GM18867 (cell line): ENCODE data around the gene CCR2.
"Not testable (repeated sequence)": the region's sequence is repeated elsewhere in the genome, so short reads cannot be mapped to it uniquely, and the experiment has no call there.

ENCODE experiments used
- ATAC-seq: cut with Tn5 transposase; IDR thresholded peaks from one replicate; pipeline ENCODE4 v1.9.1; 2021; ENCODE audit warnings: mild to moderate bottlenecking, moderate library complexity; ENCODE audit not compliant: unreplicated experiment

The CCR2 gene

DNA sequence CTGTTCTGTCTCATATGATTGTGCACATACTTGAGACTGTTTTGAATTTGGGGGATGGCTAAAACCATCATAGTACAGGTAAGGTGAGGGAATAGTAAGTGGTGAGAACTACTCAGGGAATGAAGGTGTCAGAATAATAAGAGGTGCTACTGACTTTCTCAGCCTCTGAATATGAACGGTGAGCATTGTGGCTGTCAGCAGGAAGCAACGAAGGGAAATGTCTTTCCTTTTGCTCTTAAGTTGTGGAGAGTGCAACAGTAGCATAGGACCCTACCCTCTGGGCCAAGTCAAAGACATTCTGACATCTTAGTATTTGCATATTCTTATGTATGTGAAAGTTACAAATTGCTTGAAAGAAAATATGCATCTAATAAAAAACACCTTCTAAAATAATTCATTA, 21.9 kb downstream of the CCR2 start:
- no peak for ATAC-seq

DNA sequence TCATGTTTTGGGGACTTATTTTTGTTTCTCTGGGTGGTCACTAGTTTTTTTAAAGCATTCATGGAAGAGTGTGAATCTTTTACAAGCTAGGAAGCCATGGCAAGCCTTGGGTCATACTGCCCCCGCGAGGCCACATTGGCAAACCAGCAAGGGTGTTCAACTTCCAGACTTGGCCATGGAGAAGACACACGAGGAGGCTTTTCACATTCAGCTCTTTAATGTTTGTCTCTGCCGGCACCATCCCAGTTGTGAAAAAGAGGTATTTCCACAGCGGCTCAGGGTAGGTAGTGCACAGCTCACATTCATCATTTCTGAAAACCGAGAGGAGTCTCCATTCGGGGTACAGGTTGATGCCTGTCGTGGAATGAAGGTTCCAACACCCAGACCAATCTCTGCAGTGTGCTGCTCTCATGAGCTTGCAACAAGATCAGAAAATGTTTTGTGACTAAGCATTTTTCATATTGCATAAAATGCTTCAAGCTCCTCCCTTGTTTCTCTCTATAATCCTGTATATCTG, 24.6 kb downstream of the CCR2 start:
- ATAC-seq, result no peak

DNA sequence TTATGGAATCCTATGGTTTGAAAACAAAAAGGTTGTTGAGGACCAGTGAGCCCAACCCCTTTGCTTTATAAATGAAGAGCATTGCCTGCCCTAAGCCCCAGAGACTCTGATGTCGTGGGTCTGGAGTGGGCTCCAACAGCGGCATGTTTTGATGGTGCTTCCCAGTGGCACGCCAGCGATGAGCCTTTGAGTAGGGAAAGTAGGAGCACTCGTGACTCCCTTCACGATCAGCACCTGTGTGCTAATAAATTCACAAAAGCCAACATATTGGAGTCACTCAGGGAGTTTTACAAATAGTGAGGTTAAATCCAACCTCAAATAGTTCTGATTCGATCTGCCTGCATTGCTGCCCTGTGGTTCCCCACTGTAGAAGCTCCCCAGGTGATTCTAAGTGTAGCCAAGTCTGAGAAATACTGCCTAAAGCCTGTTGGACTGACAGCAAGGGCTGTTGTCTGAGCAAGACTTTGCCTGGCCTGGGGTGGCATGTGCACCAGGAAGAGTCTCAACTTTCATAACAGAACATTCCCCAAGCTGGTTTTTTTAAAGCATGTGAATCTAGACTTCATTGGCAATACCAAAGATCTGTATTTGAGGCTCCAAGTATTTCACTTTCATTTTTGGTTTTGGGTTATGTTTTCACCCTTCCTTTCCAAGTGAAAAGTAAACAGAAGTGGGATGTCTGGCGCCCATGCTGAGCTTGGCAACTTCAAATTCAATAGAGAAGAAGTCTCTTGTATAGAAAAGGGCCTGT, 26.7 kb downstream of the CCR2 start:
- ATAC-seq, result no peak

DNA sequence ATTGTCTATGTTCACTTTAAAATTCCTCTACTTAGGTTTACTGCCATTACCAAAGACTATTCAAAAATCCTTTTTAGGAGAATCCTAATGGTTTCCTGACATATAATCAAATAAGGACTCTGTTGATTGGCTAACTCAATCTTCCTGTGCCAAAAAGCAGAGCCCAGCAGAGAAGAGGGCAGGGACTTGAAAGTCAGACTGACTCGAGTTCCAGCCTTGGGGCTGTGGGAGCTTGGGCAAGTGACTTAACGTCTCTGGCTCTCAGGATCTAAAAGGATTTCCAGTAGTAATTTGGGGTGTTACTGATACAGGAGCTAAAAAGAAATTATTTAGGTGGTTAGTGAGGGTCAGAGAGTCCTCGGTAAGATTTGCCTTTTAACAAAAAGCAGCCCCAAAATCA, 27.7 kb downstream of the CCR2 start:
- no peak for ATAC-seq

DNA sequence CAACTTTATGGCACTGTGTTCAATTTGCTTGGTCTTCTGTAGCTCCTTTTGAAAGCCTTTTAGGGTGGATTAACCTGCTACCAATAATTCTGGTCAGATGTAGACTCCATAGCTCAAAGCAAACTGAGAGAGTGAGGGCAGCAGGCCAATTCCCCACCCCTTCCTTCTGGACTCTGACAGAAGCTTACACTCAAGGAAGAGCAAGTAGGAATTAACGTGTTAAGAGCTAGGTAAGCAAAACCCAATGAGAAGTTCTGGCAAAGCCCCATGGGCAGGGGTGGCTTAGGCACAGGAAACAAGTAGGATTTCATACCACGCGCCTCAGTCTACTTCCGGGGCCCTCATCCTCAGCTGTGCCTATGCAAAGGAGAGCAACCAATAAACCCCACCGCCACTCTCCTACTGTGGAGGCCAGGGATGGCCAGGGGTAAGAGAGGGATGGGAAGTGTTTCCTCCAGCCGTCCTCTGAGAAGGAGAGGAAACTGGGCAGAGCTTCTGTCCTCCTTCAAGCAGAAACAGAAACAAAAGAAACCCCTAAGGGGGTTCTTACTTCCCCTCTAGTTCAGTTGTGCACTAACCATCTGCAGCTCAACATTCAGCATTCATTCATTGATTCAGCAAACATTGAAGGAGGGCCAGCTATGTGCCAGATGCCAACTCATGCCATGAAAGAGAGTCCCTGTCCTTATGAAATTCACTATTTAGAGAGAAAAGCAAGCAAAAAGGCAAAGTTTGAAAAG, 29.5 kb downstream of the CCR2 start:
- no peak for ATAC-seq

DNA sequence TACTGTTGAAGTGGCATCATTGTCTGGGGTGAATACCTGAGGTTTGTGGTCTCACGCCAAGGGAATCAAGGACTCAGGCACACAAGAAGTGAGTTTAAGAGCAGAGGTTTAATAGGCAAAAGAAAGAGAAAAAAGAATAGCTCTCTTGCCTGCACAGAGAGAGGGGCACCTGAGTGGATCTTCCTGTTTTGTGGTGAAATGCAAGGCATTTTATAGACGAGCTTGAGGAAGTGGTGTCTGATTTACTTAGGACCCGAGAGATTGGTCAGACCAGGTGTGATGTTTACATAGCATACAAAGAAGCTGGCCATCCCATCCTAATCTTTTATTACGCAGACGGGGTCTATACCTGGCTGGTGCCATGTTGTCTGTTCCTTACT, 30.0 kb downstream of the CCR2 start:
- ATAC-seq, result no peak

DNA sequence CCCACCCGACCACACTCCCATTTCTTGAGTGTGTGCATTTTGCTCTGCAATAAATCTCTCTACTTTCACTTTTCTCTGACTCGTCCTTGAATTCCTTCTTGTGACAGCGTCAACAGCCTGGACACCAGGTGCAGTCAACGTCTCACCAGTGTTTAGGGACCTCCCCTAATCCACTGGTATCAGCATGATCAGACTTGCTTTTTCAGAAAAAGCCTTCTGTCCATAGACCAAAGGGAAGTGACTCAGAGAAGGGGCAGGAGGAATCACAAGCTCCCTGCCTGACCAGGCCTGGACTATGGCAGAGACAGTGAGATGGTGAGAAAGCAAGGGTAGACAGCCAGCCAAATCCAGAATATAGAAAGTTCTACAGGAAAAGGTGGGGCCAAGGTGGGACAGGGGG, 32.3 kb downstream of the CCR2 start:
- no peak for ATAC-seq

DNA sequence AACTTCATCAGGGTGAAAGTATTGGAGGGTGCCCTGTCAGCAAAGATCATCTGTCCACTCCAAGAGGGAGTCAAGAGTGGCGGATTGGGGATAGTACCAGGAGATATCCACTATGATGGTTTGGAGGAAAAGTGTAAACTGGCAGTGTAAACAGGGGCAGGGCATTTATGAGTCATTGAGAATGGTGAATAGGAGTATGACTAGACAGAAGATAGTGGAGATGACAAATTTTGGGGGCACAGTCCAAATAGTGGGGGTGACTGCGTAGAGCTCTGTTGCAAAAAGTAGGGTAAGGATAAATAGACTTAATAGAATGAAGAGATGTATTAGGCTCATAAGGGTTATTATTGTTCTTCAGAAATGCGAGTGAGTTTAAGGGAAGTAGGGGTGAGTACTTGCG, 34.9 kb downstream of the CCR2 start:
- ATAC-seq, result not testable (repeated sequence)

DNA sequence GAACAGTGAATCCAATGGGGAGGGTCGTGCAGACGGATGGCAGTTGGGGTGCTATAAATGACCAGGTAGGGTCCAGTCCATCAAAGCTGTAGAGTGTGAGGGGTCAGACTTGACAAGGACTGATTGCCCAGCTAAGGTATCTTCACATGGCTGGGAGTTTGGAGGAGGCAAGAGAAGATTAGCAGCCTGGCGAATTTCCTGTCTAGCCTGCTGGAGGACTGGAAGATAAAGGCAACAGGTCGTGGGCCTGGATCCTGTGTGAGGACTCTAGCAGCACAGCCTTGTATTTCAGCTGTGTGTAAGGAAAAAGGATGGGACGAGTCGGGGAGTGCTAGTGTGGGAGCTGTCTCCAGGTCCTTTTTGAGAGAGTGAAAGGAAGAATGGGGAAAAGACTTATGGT, 35.4 kb downstream of the CCR2 start:
- no peak for ATAC-seq

DNA sequence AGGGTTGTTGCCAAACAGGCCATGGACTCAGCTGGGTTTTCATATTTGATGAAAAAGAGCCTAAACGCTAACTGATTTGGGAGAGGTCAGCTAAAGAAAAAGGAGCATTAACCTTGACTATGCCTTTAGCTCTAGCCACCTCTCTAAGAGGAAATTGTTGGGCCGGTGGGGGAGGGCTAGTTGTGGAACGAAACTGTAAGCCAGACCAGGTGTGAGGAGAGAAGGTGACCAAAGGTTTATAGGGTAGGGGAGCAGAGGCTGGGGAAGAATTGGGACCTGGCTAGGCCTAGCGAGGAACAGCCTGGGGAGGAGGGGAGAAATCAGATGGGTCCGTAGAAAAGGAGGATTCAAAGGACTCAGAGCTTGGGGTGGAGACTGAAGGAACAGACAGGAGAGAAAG, 37.6 kb downstream of the CCR2 start:
- ATAC-seq, result not testable (repeated sequence)

DNA sequence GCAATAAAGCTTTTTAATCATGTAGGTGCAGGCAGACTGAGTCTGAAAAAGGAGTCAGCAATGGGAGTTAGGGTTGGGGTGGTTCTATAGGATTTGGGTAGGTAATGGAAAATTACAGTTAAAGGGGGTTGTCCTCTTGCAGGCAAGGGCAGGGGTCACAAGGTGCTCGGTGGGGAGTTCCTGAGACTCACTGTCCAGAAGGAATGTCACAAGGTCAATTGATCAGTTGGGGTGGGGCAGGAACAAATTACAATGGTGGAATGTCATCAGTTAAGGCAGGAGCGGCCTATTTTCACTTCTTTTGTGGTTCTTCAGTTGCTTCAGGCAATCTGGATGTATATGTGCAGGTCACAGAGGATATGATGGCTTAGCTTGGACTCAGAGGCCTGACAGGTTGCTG, 39.1 kb downstream of the CCR2 start:
- no peak for ATAC-seq

DNA sequence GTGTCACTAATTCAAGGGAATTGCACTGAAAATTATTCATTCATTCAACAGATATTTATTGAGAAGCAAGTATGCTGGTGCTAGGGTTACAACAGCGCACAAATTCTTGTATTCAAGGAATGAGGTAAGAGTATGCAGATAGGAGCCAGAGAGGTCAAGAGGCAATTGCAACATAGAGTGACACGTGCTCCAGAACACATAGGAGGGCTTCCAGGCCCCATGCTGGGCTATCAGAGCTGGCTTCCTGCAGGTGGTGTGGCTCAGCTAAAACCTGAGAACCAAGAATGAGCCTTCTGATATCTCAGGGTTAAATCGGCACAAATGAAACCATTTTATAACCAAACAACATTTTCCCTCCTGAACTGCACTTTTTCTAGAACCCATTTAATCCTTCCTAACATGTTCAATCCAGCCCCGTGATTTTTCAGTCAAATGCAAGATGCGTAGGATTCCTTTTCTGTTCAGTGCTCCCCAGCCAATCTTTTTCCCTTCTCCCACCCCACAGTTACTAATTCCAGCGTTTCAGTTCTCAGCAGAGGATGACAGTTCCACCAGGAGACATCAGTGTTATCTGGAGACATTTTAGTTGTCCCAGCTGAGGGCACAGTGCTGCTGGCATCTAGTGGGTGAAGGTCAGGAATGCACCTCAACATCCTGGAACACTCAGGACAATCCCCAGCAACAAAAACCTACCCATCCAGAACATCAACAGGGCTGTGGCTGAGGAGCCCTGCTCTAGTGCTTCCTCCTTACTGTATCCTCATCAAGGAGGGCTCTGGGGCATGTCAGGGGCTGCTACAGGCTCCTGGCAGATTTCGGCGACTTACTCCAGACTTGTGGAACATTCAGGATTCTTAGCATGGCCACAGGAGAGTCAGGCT, 39.9 kb downstream of the CCR2 start:
- no peak for ATAC-seq

DNA sequence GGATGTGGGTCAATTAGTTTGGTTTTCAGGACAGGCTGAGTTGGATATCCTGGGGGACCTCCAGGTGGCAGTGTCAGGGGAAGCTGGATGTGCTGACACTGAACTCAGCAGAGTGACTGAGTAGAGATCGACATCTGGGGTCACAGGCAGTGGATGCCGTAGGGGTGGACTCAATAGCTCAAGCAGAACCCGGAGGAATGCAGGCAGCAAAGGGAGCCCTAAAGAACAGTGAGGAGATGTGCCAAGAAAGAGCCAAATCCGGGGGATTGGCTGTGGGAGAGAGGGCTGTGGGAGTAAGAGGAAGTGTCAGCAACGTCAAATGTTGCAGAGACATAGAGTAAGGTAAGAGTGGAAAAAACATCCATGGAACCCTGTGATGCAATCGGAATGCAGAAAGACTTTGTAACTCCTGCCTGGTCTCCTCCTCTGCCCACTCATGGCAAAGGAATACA, 41.3 kb downstream of the CCR2 start:
- ATAC-seq, result no peak

DNA sequence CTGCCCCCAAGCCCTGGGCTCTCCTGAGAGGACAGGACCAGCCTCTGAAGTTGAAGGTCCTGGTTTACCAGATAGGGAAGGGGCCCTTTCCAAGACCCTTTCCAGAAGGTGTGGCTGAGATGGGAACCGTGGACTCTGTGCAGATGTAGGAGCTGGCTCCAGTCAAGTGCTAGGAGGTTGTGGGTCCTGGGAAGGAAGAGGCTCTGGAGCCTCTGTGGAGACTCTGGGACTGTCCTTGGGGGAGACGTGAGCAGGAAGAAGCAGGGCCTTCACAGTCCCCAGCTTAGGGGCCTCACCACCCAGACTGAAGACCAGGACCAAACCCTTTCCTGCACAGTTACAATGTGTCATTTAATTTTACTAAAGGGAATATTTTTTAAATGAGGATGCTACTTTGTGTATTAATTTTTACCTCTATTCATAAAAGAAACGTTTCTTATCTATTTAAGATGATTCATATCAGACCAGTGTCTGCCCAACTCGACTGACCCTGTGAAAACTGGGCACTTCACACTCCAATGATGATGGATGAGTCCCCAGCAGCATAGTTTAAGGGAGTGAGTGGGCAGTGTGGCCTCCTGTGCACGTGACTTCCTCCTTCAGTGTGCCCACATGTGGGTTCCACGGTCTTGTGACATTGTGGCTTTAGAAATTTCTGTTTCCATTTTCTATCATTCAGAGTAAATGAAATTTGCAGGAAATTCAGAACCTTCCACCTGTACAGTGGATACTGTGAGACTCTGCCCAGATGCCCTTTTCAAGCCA, 42.0 kb downstream of the CCR2 start:
- no peak for ATAC-seq

DNA sequence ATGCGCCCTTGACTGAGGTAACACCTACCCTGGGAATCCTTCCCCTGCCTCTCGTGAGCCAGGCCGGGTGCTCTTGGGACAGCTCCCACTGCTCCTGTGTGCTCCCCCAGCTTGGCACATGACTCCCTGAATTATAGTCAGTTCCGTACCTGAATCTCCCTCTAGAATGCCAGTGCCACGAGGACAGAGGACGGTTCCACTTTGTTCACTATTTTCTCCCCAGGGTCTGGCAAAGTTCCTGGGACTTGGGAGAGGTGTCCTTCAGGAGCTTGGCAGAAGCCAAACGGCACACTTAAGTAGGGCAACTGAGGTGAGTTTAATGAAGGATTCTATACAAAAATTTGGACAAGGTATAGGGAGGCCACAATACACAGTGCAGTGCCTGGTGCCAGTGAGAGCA, 43.2 kb downstream of the CCR2 start:
- ATAC-seq, result no peak

DNA sequence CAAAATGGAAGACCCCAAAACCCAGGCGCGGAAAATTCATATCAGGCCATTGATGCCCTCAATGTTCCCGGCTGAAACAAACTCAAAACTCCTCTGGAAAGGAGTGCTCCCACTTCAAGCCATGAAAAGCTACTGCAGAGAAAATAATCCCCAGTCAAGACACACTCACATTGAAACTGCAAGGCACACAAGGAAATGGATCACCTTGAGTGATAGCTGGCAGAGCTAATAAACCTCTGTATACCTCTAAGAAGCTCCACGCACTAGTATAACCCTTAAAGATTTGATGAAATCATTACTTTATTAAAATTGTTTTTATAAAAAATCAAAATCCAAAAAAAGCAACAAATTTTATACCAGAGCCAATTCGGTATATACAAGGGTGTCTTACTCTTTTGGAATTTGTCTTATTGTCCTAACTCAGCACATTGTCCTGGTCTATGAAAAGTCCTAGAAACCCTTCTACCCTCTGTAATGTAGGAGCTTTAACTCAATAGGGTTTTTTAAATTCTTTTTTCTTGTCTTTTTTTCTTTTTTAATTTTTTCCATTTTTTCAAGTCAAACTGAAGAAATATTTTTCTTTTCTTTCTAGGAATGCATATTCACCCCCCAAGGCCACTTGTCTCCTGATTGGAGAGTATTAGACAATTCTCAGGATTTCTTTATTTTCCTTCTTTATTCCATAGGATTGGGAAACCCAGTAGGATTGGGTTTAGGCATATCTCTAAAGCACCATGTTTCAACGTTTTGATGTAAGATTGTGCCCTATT, 44.5 kb downstream of the CCR2 start:
- ATAC-seq, result no peak

DNA sequence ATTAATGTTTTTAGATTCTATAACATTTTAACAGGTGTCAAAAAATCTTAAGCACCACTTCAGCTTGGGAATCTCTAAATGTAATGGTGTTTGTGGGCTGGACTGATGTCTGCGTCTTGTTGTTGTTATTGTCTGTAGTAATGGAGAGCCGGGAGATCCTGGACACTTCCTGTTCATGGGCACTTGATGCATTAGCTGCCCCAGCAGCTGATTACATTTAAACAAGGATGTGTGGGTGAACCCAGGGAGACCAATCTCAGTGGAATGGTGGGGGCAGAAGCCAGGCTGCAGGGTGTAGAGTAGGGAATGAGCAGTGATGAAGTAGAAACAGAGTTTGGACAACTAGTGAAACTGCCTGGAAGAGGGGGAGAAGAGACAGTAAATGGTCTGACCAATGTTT, 45.2 kb downstream of the CCR2 start:
- ATAC-seq, result no peak

DNA sequence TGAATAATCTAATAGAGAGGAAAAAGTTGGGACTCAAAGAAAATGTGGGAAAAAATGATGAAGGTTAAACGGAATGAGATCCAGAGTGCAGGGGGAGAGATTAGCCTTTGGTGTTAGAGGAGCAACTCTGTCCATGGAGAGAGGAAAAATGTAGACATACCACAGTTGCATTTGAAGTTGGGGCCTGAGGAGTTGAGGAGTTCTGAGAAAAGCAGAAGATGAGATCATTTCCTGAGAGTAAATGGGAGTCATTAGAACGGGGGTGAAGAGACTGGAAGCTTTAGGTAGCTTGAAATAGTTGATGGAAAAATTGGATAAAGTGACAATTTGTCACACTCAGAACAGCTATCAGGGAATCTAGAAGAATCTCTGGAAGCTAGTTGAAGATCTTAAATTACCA, 45.6 kb downstream of the CCR2 start:
- no peak for ATAC-seq

DNA sequence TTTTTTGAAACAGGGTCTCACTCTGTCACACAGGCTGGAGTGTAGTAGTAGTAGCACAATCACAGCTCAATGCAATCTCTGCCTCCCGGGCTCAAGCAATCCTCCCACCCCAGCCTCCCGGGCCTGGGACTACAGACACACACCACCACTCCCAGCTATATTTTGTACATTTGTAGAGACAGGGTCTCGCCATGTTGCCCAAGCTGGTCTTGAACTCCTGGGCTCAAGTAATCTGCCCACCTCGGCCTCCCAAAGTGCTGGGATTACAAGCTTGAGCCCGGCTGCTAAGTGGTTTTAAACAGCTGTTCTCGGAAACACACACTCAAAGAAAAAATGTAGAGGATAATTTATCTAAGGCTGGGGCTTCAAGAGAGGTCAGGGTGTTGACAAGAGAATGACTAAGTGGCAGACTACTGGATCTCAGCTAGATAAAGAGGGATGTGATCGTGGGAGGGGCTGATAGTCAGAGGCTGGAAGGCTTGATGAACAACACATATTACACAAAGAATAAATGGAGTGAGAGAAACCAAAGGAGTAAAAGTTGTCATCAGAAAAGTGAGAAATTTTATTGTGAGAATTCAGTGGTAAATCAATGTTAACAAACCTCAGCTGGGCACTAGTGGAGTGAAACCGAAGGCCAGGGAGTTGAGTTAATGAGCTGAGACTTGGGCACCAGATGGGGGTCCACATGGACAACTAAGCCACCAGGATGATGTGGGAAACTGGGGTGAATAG, 46.3 kb downstream of the CCR2 start:
- ATAC-seq, result no peak
